Heart left ventricle (tissue), 16 donors: ENCODE results near the gene CASP7. TPM values are rescaled to one million over a fixed set of nuclear protein-coding genes. Genes with fewer than 3 reads are reported as not detected.

Source experiments
- ATAC-seq, 4 donors: fragments of 200-7000 bp; cut with Tn5 transposase; one replicate each; pipeline ENCODE4 v1.9.1; 2020 to 2022; ENCODE audit warnings: moderate library complexity in 4 of 4, mild to moderate bottlenecking in 3 of 4, moderate number of reproducible peaks in 1 of 4
- DNase-seq, 5 donors: peaks; one replicate each; pipeline ENCODE4 v3.0.0-alpha.2; 2020
- H3K27ac ChIP-seq, 12 donors: fragments of 200-600 bp; sonication (generic) in 4 of 12; one replicate each; pipeline versions ENCODE4 v1.5.0 to v1.8.0; 2016 to 2022; ENCODE audit warnings: mild to moderate bottlenecking in 2 of 12
- H3K27me3 ChIP-seq, 9 donors: fragments of 200-600 bp; sonication (generic) in 2 of 9; one replicate each; pipeline versions ENCODE4 v1.5.1 to v1.8.0; 2016 to 2022; ENCODE audit warnings: mild to moderate bottlenecking in 3 of 9
- H3K36me3 ChIP-seq, 9 donors: fragments of 200-600 bp; sonication (generic) in 2 of 9; one replicate each; pipeline versions ENCODE4 v1.5.0 to v1.8.0; 2018 to 2022; ENCODE audit warnings: mild to moderate bottlenecking in 2 of 9
- H3K4me1 ChIP-seq, 12 donors: fragments of 200-600 bp; sonication (generic) in 4 of 12; one replicate each; pipeline versions ENCODE4 v1.5.0 to v1.8.0; 2016 to 2022; ENCODE audit warnings: mild to moderate bottlenecking in 3 of 12
- H3K4me3 ChIP-seq, 12 donors: fragments of 200-600 bp; sonication (generic) in 4 of 12; one replicate each; pipeline versions ENCODE4 v1.5.0 to v1.8.0; 2017 to 2022; ENCODE audit warnings: mild to moderate bottlenecking in 9 of 12, moderate library complexity in 4 of 12
- H3K9me3 ChIP-seq, 12 donors: fragments of 200-600 bp; sonication (generic) in 4 of 12; one replicate each; pipeline versions ENCODE4 v1.5.0 to v1.8.0; 2016 to 2022; ENCODE audit warnings: mild to moderate bottlenecking in 1 of 12
- POLR2A ChIP-seq, 2 donors: fragments of 450-650 bp; IDR thresholded peaks; one replicate each; pipeline ENCODE4 v1.6.1; 2017; ENCODE audit warnings: antibody characterized with exemption in 2 of 2, mild to moderate bottlenecking in 2 of 2, moderate library complexity in 2 of 2
- WGBS, 4 donors: extraction: QIAGEN DNeasy Blood & Tissue Kit in 2 of 4; methylation state at CpG; one replicate each; pipeline versions ENCODE4 v1.1.5 to v1.1.7; 2013 to 2018; 5-methylcytosine and 5-hydroxymethylcytosine counted together
- intact Hi-C, 10 donors: fragments of 100-400 bp; cut with DNase I; formaldehyde crosslinking; loops; one replicate each; pipeline versions ENCODE4 v1.11.1 to v1.14.2; 2022
- polyA plus RNA-seq, 2 donors: library from polyadenylated mRNA; stranded (reverse); fragments of 200-250 nt; gene quantifications; one replicate each; pipeline ENCODE4 v1.2.3, GENCODE V29; 2013
- total RNA-seq, 9 donors: library from RNA; depleted of rRNA in 2 of 9; stranded (reverse); fragments of >200 nt in 2 of 9; fragmentation: NEBNext Ultra II Directional in 3 of 9; extraction: Animal tissue kit (Norgen Biotek cat#: 25700) in 3 of 9; gene quantifications; one replicate each; pipeline versions ENCODE4 v1.1.0 to v1.2.4, GENCODE V29; 2016 to 2023
- TF ChIP-seq, protein P1 (sequence below), 12 donors: fragments of 200-600 bp; sonication (generic) in 4 of 12; IDR thresholded peaks; one replicate each; pipeline versions ENCODE4 v1.5.0 to v1.8.0; 2018 to 2022; ENCODE audit warnings: antibody characterized with exemption in 12 of 12, mild to moderate bottlenecking in 5 of 12
- donor health status: ischemic (EF 13 %, LVEDD 7.1; RV severe dilation, severe dysfunction).
- donor health status: healthy with polysubstance abuse.
- donor health status: DM: no; HTN: yes; CAD: no.
- donor health status: DM: no; HTN: no; CAD: no.
- donor health status: ischemic (EF 25% LVEDD 6.9; RV normal size, moderate dysfunction).
- donor health status: ischemic (EF 25% LVEDD 5.7; RV mildly dilated, moderate dysfunction).
- donor health status: healthy.
- donor health status: DM: yes; HTN: yes; CAD: no.
- donor health status: ischemic (EF 35%, LVEDD 5.7; RV mildly dilated, moderate dysfunction).
- donor health status: nonischemic (EF 11% LVEDD 7.7; RV severe dilation, severe dysfunction).
- donor health status: DM: yes; HTN: yes; CAD: no.
- donor health status: PGD.
- donor health status: ischemic (EF 29% LVEDD 5.4; RV normal size, mild dysfunction).
- donor health status: nonischemic (EF 23%, LVEDD 6.1; RV moderate dilation, normal function).

Gene CASP7
- total and polyA plus RNA-seq, 11 donors, result 4.8 to 32.7 (median 10.4) TPM

DNA sequence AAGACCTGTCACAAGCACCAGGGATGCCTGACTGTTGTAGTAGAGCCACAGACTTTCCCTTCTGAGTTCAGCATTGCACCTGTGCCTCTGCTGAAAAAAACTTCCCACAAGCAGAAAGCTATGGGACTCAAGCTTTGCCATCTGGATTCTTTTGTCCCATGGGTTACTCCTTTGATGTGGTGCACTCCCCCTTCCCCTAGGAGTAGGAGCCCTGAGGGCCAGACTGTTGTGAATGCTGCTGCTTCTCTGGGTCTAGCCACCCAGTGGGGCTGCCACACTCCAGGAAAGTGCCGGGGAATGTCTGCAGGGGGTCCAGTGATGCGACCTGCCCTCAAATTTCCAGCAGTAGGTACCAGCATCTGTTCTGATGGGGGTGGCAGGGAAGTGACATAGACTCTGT is 11.7 kb downstream of the CASP7 start:
- ATAC-seq (no peak), DNase-seq (no peak)
- TF ChIP-seq, protein P1, sequence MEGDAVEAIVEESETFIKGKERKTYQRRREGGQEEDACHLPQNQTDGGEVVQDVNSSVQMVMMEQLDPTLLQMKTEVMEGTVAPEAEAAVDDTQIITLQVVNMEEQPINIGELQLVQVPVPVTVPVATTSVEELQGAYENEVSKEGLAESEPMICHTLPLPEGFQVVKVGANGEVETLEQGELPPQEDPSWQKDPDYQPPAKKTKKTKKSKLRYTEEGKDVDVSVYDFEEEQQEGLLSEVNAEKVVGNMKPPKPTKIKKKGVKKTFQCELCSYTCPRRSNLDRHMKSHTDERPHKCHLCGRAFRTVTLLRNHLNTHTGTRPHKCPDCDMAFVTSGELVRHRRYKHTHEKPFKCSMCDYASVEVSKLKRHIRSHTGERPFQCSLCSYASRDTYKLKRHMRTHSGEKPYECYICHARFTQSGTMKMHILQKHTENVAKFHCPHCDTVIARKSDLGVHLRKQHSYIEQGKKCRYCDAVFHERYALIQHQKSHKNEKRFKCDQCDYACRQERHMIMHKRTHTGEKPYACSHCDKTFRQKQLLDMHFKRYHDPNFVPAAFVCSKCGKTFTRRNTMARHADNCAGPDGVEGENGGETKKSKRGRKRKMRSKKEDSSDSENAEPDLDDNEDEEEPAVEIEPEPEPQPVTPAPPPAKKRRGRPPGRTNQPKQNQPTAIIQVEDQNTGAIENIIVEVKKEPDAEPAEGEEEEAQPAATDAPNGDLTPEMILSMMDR (IDR thresholded peaks at IDR 0.05), result no peak
- no peak for TF ChIP-seq POLR2A (IDR thresholded peaks at IDR 0.05)
- Histone ChIP-seq H3K4me1 (peaks cover 0 to 4% (median 0%) of the 10 kb centered on the region in 12 donors), H3K27ac (no peak overlapping the region), H3K4me3 (no peak overlapping the region), H3K27me3 (no peaks in the 10 kb centered on the region), H3K9me3 (peaks cover 0 to 72% (median 33%) of the 10 kb centered on the region in 12 donors), H3K36me3 (peaks cover 0 to 33% (median 12%) of the 10 kb centered on the region in 9 donors)
- 90 to 100% (median 93%) methylated on average over 2 of the region's 2 CpGs for WGBS, 4 donors
- intact Hi-C loops, result no loop called here

DNA sequence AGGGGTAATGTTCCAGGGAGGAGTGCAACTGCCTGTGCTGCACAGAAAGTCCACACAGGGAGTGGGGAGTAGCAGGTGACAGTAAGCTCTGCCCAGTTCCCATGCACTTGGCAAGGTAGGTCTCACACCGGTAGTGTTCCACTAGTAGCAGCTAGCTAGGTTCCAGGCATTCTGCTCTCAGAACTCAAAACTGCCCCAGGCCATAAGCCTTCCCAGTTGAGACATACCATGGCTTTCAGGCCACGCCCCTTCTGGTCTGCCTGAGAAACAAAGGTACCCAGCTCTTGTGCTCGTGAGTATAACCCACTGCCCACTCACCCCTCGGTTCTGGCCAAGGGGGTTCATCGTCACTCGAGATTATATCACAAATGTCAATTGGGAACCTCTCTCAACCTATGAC is 12.6 kb downstream of the CASP7 start:
- Histone ChIP-seq H3K27me3 (no peaks in the 10 kb centered on the region), H3K4me3 (no peak overlapping the region), H3K4me1 (peaks cover 0 to 4% (median 0%) of the 10 kb centered on the region in 12 donors), H3K27ac (no peak overlapping the region), H3K9me3 (peaks cover 0 to 63% (median 24%) of the 10 kb centered on the region in 12 donors), H3K36me3 (peaks cover 0 to 41% (median 12%) of the 10 kb centered on the region in 9 donors)
- 97 to 99% (median 98%) methylated on average over 5 to 6 of the region's 6 CpGs for WGBS, 4 donors
- intact Hi-C loops, result no loop called here
- ATAC-seq, result no peak
- TF ChIP-seq POLR2A (IDR thresholded peaks at IDR 0.05), result no peak
- TF ChIP-seq, protein P1 (IDR thresholded peaks at IDR 0.05), result no peak
- no peak for DNase-seq

DNA sequence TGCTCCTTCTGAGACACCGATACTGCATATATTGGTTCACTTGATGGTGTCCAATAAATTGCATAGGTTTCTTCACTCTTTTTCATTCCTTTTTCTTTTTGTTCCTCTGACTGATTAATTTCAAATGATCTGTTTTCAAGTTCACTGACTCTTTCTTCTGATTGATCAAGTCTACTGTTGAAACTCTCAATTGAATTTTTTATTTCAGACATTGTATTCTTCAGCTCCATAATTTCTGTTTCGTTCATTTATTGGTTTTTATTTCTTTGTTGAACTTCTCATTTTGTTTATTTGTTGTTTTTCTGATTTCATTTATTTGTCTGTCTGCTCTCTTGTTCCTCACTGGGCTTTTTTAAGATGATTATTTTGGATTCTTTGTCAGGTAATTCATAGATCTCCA is 13.6 kb downstream of the CASP7 start:
- no peak for TF ChIP-seq POLR2A (IDR thresholded peaks at IDR 0.05)
- TF ChIP-seq, protein P1 (IDR thresholded peaks at IDR 0.05), result no peak
- intact Hi-C loops, result no loop called here
- ATAC-seq, result no peak
- Histone ChIP-seq H3K4me1 (peaks cover 0 to 4% (median 0%) of the 10 kb centered on the region in 12 donors), H3K36me3 (peaks cover 0 to 52% (median 19%) of the 10 kb centered on the region in 9 donors), H3K9me3 (peaks cover 0 to 53% (median 22%) of the 10 kb centered on the region in 12 donors), H3K27ac (no peak overlapping the region), H3K27me3 (no peaks in the 10 kb centered on the region), H3K4me3 (no peak overlapping the region)
- WGBS, 4 donors, result 96 to 99% (median 98%) methylated on average over 2 of the region's 2 CpGs
- DNase-seq, result no peak

DNA sequence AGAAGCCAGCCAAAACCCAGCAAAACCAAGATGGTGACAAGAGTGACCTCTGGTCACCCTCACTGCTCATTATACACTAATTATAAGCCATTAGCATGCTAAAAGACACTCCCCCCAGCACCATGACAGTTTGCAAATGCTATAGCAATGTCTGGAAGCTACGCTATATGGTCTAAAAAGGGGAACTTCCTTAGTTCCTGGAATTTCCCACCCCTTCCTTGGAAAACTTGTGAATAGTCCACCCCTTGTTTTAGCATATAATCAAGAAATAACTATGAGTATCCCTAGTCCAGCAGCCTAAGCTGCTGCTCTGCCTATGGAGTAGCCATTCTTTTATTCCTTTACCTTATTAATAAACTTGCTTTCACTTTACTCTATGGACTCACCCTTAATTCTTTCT is 16.0 kb downstream of the CASP7 start:
- peaks cover 0 to 35% (median 20%) of the 10 kb centered on the region in 12 donors for H3K9me3 ChIP-seq
- H3K36me3 ChIP-seq, result peaks cover 0 to 75% (median 33%) of the 10 kb centered on the region in 9 donors
- H3K27ac ChIP-seq, result no peak overlapping the region
- no peak for DNase-seq
- H3K27me3 ChIP-seq, result no peaks in the 10 kb centered on the region
- 95 to 100% (median 99%) methylated on average over 1 of the region's 1 CpG for WGBS, 4 donors
- H3K4me3 ChIP-seq, result no peak overlapping the region
- H3K4me1 ChIP-seq, result peaks cover 0 to 4% (median 0%) of the 10 kb centered on the region in 12 donors
- ATAC-seq, result no peak
- TF ChIP-seq, protein P1 (IDR thresholded peaks at IDR 0.05), result no peak
- TF ChIP-seq POLR2A (IDR thresholded peaks at IDR 0.05), result no peak
- intact Hi-C loops, result loop anchor here in 1 of 10 donors (5.0 kb wide), 1 partner anchor 407 kb away; no protein-coding TSS in a partner anchor
